ENCODE results near the gene LHX5.

LHX5 gene

DNA sequence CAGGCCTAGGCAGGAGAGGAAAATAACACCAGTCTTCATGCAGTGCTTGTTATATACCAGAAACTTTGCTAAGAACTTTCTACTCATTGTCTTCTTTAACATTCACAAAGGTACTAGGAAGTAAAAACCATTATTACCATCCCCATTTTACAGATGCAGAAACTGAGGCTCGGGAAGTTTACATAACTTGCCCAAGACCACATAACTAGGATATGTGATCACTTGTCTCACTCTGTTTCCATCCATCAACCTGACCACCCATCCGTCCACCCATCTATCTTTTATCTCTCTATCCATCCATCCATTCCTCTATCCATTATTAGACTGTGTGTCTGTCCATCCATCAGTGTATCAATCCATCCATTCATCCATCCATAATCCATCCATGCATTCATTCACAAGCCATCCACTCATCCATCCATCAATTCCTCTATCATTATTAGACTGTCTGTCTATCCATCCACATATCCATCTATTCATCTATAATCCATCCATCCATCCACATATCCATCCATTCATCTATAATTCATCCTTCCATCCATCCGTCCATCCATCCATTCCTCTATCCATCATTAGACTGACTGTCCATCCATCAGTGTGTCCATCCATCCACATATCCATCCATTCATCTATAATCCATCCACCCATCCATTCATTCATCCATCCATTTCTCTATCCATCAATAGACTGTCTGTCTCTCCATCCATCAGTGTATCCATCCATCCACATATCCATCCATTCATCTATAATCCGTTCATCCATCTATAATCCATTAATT, 33.0 kb downstream of the LHX5 start:
- 76 to 87% methylated on average over 4 of the region's 4 CpGs for WGBS, 2 experiments (ENCODE audit: insufficient coverage in 2 of 2)
- Histone ChIP-seq H3K4me3 (ENCODE audit: extremely low read depth, insufficient read depth, low read length, poor library complexity, severe bottlenecking) (no peak overlapping the region), H3K9me3 (ENCODE audit: control insufficient read depth, low read length) (no peaks in the 10 kb centered on the region), H3K36me3 (ENCODE audit: control insufficient read depth, insufficient read depth, low read length) (no peaks in the 10 kb centered on the region), H3K27ac (ENCODE audit: low read depth, low read length, severe bottlenecking) (no peak overlapping the region), H3K4me1 (ENCODE audit: control insufficient read depth, insufficient read depth, low read length, poor library complexity, severe bottlenecking) (no peaks in the 10 kb centered on the region)

DNA sequence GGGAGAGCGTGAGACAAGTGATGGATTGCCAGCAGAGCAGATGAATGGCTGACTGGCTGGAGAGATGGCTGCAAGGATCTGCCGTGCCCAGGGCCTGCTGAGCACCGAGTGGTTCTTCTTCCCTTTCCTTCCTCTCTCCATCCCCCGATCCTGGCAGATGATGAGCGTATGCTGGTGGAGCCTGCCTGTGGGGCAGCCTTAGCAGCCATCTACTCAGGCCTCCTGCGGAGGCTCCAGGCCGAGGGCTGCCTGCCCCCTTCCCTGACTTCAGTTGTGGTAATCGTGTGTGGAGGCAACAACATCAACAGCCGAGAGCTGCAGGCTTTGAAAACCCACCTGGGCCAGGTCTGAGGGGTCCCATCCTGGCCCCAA, 34.0 kb downstream of the LHX5 start:
- Histone ChIP-seq H3K27ac (ENCODE audit: low read depth, low read length, severe bottlenecking) (no peak overlapping the region), H3K36me3 (ENCODE audit: control insufficient read depth, insufficient read depth, low read length) (no peaks in the 10 kb centered on the region), H3K4me1 (ENCODE audit: control insufficient read depth, insufficient read depth, low read length, poor library complexity, severe bottlenecking) (no peaks in the 10 kb centered on the region), H3K4me3 (ENCODE audit: extremely low read depth, insufficient read depth, low read length, poor library complexity, severe bottlenecking) (no peak overlapping the region), H3K9me3 (ENCODE audit: control insufficient read depth, low read length) (no peaks in the 10 kb centered on the region)
- 65 to 73% methylated on average over 7 to 8 of the region's 9 CpGs for WGBS, 2 experiments (ENCODE audit: insufficient coverage in 2 of 2)

DNA sequence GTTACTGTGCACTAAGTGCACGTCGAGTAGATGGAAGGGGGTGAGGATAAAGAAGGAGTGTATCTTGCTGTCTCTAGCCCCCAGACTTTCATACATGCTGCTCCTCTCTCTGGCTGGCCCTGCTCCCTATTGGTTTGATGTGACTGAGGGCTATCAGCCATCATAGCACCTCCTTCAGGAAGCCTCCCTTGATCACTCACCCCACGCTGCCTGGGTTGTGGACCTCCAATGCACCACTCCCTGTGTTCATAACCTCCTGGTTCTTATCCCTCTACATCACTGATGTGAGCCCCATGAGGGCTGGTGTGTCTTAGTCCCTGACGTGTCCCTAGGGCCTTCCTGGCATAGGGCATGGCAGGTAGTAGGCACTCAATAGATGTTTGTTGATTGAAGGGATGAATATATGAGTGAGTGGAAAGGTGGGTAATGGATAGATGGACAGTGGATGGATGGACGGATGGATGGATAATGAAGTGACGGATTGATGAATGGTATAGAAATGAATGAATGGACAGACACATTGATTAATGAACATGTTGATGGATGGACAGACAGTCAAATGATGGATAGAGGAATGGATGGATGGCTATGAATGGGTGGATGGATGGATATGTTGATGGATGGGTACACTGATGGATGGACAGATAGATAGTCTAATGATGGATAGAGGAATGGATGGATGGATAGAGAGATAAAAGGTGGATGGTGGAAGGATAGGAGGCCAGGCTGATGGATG, 34.5 kb downstream of the LHX5 start:
- WGBS, 2 experiments (ENCODE audit: insufficient coverage in 2 of 2): 76 to 81% methylated on average over 3 to 6 of the region's 6 CpGs
- no peaks in the 10 kb centered on the region for H3K9me3 ChIP-seq (ENCODE audit: control insufficient read depth, low read length)
- H3K27ac ChIP-seq (ENCODE audit: low read depth, low read length, severe bottlenecking): no peak overlapping the region
- no peaks in the 10 kb centered on the region for H3K4me1 ChIP-seq (ENCODE audit: control insufficient read depth, insufficient read depth, low read length, poor library complexity, severe bottlenecking)
- H3K36me3 ChIP-seq (ENCODE audit: control insufficient read depth, insufficient read depth, low read length): no peaks in the 10 kb centered on the region
- H3K4me3 ChIP-seq (ENCODE audit: extremely low read depth, insufficient read depth, low read length, poor library complexity, severe bottlenecking): no peak overlapping the region

DNA sequence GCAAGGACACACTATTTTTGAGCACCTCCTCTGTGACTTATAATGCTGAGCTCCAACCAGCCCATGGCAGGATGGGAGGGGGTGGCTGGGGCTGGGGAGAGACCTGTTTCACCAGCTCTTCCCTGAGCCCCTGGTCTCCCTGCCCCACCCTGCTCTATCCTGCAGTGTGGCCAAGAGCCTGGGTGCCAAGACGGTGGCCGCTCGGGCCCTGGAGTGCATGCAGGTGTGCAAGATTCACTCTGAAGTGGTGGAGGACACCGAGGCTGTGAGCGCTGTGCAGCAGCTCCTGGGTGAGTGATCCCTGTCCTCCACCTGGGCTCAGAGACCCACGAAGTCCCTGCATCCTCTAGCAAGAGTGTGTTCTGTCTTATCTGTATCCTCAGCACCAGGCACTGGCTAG, 35.1 kb downstream of the LHX5 start:
- WGBS, 2 experiments (ENCODE audit: insufficient coverage in 2 of 2): 83 to 100% methylated on average over 1 to 3 of the region's 6 CpGs
- Histone ChIP-seq H3K4me3 (ENCODE audit: extremely low read depth, insufficient read depth, low read length, poor library complexity, severe bottlenecking) (no peak overlapping the region), H3K9me3 (ENCODE audit: control insufficient read depth, low read length) (no peaks in the 10 kb centered on the region), H3K27ac (ENCODE audit: low read depth, low read length, severe bottlenecking) (no peak overlapping the region), H3K36me3 (ENCODE audit: control insufficient read depth, insufficient read depth, low read length) (no peaks in the 10 kb centered on the region), H3K4me1 (ENCODE audit: control insufficient read depth, insufficient read depth, low read length, poor library complexity, severe bottlenecking) (no peaks in the 10 kb centered on the region)

DNA sequence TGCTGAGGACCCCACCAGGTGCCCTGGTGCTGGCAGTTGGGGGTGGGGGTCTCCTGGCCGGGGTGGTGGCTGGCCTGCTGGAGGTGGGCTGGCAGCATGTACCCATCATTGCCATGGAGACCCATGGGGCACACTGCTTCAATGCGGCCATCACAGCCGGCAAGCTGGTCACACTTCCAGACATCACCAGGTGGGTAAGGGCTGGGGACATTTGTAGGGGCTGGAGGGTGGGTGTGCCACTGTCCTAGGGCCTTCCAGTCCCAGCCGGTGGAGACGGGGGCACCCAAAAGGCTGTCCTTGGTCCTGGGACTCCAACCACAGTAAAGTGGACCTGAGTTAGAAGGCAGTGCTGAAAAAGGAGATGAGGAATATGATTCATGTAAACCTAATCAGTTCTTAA, 36.3 kb downstream of the LHX5 start:
- no peaks in the 10 kb centered on the region for H3K36me3 ChIP-seq (ENCODE audit: control insufficient read depth, insufficient read depth, low read length)
- no peak overlapping the region for H3K27ac ChIP-seq (ENCODE audit: low read depth, low read length, severe bottlenecking)
- 63 to 80% methylated on average over 1 to 2 of the region's 5 CpGs for WGBS, 2 experiments (ENCODE audit: insufficient coverage in 2 of 2)
- H3K9me3 ChIP-seq (ENCODE audit: control insufficient read depth, low read length): no peaks in the 10 kb centered on the region
- no peaks in the 10 kb centered on the region for H3K4me1 ChIP-seq (ENCODE audit: control insufficient read depth, insufficient read depth, low read length, poor library complexity, severe bottlenecking)
- no peak overlapping the region for H3K4me3 ChIP-seq (ENCODE audit: extremely low read depth, insufficient read depth, low read length, poor library complexity, severe bottlenecking)

DNA sequence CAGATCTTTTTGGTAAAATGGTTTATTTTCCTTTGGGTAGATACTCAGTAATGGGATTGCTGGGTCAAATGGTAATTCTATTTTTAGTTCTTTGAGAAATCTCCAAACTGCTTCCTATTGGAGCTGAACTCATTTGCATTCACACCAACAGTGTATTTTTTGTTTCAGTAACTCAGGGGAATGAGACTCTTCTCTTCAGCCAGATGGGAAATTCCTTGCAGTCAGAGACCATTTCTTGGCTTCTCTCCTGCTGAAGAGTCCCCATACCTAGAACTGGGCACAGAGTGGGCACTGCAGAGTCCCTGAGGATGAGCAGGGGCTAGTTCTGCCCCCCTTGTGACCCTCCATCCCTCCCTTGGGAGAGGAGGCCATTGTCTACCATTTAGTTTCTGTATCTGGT, 38.7 kb downstream of the LHX5 start:
- H3K9me3 ChIP-seq (ENCODE audit: control insufficient read depth, low read length): no peaks in the 10 kb centered on the region
- no peak overlapping the region for H3K27ac ChIP-seq (ENCODE audit: low read depth, low read length, severe bottlenecking)
- H3K36me3 ChIP-seq (ENCODE audit: control insufficient read depth, insufficient read depth, low read length): no peaks in the 10 kb centered on the region
- no peaks in the 10 kb centered on the region for H3K4me1 ChIP-seq (ENCODE audit: control insufficient read depth, insufficient read depth, low read length, poor library complexity, severe bottlenecking)
- H3K4me3 ChIP-seq (ENCODE audit: extremely low read depth, insufficient read depth, low read length, poor library complexity, severe bottlenecking): no peak overlapping the region

DNA sequence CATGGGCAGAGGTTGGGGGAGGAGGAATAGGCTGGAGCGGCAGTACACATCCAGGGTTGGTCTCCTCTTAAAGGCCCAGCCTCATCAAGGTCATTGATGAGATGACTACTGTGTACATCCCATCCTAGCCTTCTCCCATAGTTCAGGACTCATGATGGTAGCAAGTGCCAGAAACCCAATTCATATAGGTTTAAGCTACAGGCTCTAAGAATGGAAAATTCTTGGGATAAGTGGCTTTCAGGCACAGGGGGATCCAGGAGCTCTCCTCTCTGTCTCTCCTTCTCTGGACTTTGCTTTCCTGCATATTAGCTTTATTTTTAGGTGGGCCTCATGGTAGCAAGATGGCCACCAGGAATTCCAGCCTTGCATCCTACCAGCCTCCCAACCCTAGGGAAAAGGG, 43.2 kb downstream of the LHX5 start:
- H3K4me3 ChIP-seq (ENCODE audit: extremely low read depth, insufficient read depth, low read length, poor library complexity, severe bottlenecking): no peak overlapping the region
- no peak overlapping the region for H3K27ac ChIP-seq (ENCODE audit: low read depth, low read length, severe bottlenecking)
- no peaks in the 10 kb centered on the region for H3K4me1 ChIP-seq (ENCODE audit: control insufficient read depth, insufficient read depth, low read length, poor library complexity, severe bottlenecking)
- no peaks in the 10 kb centered on the region for H3K36me3 ChIP-seq (ENCODE audit: control insufficient read depth, insufficient read depth, low read length)
- H3K9me3 ChIP-seq (ENCODE audit: control insufficient read depth, low read length): no peaks in the 10 kb centered on the region
- WGBS, 2 experiments (ENCODE audit: insufficient coverage in 2 of 2): 100% methylated on average over 1 of the region's 1 CpG; no CpG with 5 or more reads in 1 of the 2 experiments

DNA sequence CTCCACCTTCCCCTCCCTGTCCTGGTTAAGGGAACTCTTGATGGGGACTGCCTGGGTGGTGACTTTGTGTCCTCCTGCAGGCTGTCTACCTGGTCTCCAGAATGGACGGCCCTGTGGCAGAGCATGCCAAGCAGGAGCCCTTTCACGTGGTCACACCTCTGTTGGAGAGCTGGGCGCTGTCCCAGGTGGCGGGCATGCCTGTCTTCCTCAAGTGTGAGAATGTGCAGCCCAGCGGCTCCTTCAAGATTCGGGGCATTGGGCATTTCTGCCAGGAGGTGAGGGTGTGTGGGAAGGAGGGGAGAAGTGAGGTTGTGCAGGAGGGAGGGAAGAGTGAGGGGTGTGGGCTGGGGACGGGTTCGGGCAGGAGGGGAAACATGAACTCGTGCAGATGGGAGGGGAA, 43.8 kb downstream of the LHX5 start:
- H3K4me3 ChIP-seq (ENCODE audit: extremely low read depth, insufficient read depth, low read length, poor library complexity, severe bottlenecking): no peak overlapping the region
- H3K4me1 ChIP-seq (ENCODE audit: control insufficient read depth, insufficient read depth, low read length, poor library complexity, severe bottlenecking): no peaks in the 10 kb centered on the region
- WGBS, 2 experiments (ENCODE audit: insufficient coverage in 2 of 2): 86 to 91% methylated on average over 8 to 9 of the region's 9 CpGs
- no peaks in the 10 kb centered on the region for H3K9me3 ChIP-seq (ENCODE audit: control insufficient read depth, low read length)
- H3K27ac ChIP-seq (ENCODE audit: low read depth, low read length, severe bottlenecking): no peak overlapping the region
- no peaks in the 10 kb centered on the region for H3K36me3 ChIP-seq (ENCODE audit: control insufficient read depth, insufficient read depth, low read length)

DNA sequence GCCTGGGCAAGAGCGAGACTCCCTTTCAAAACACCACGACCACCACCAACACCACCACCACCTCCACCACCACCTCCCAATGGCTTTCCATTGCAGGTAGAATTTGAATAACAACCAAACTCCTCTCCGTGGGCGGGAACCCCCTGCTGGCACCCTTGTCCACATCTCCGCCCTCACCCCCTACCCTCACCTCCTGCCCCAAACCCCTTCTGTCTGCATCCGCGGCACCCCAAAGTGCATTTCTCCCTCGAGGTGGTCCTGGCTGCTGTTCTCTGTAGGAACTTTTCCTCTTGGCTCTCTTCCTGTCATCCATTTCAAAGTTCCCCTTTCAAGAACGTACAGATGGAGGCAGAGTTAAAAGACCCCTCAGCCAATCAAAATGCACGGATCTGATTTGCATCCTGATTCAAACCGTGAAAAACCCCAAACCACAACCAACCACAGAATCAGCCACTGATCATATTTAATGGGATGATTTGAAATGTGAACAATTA, 45.7 kb downstream of the LHX5 start:
- no peak overlapping the region for H3K4me3 ChIP-seq (ENCODE audit: extremely low read depth, insufficient read depth, low read length, poor library complexity, severe bottlenecking)

DNA sequence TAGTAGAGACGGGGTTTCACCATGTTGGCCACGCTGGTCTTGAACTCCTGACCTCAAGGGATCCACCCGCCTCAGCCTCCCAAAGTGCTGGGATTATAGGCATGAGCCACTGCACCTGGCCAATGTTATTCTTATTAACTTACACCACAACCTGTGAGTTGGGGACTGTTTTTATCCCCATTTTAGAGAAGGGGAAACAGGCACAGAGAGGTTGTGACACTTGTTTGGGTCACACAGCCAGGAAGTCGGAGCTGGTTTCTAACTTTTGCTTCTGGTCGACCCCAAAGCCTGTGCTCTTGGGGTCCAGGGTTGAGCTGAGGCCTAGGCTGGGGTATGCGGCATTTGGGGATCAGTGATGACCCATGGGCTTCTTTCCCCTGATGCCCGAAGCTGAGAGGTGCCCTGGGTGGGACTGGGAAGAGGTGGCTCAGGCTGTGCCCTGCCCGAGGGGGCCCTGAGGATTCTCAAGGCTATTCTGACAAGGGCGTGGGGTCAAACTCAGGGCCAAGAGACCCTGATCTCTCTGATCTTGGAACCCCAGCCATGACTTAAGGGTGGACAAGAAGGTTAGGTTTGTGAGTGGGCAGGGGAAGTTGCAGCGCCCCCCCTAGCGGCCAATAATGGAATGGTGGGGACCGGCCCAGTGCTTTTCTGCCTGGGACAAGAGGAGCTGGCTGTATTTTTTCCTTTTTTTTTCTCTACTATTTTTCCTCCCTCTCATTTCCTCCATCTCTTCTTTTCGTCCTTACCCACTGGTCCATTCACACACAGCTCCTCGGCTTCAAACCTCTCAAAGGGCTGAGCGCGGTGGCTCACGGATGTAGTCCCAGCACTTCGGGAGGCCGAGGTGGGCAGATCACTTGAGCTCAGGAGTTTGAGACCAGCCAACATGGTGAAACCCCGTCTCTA, 46.5 kb downstream of the LHX5 start:
- H3K27ac ChIP-seq (ENCODE audit: low read depth, low read length, severe bottlenecking): no peak overlapping the region
- H3K4me3 ChIP-seq (ENCODE audit: extremely low read depth, insufficient read depth, low read length, poor library complexity, severe bottlenecking): no peak overlapping the region
- peaks cover 3% of the 10 kb centered on the region for H3K4me1 ChIP-seq (ENCODE audit: control insufficient read depth, insufficient read depth, low read length, poor library complexity, severe bottlenecking)
- WGBS, 2 experiments (ENCODE audit: insufficient coverage in 2 of 2): 53 to 54% methylated on average over 14 to 17 of the region's 20 CpGs
- H3K9me3 ChIP-seq (ENCODE audit: control insufficient read depth, low read length): no peaks in the 10 kb centered on the region
- H3K36me3 ChIP-seq (ENCODE audit: control insufficient read depth, insufficient read depth, low read length): no peaks in the 10 kb centered on the region

More for the DNA sequence above, 45.7 kb downstream of the LHX5 start:
- H3K27ac ChIP-seq (ENCODE audit: low read depth, low read length, severe bottlenecking): no peak overlapping the region
- no peaks in the 10 kb centered on the region for H3K36me3 ChIP-seq (ENCODE audit: control insufficient read depth, insufficient read depth, low read length)
- H3K4me1 ChIP-seq (ENCODE audit: control insufficient read depth, insufficient read depth, low read length, poor library complexity, severe bottlenecking): peaks cover 3% of the 10 kb centered on the region
- no peaks in the 10 kb centered on the region for H3K9me3 ChIP-seq (ENCODE audit: control insufficient read depth, low read length)
- WGBS, 2 experiments (ENCODE audit: insufficient coverage in 2 of 2): 23 to 26% methylated on average over 8 to 9 of the region's 11 CpGs

Measured in mesodermal cell (in vitro differentiated cells).